GM10266 (cell line): ENCODE measurements around the gene SDHAF2.
"Not testable (repeated sequence)": the region's sequence is repeated elsewhere in the genome, so short reads cannot be mapped to it uniquely, and the experiment has no call there.

Source experiments
- DNase-seq: peaks from one replicate; pipeline ENCODE4 v3.0.0; 2012; ENCODE audit errors: extremely low spot score
- CTCF ChIP-seq: IDR thresholded peaks from 2 replicates; pipeline ENCODE4 v1.5.1; 2012; ENCODE audit warnings: mild to moderate bottlenecking, low read depth; ENCODE audit not compliant: control insufficient read depth, insufficient read depth; ENCODE audit errors: missing control alignments

The SDHAF2 gene

GRCh38 chr11:61477126-61477525 is 47.2 kb downstream of the SDHAF2 start:
- no peak for TF ChIP-seq CTCF
- DNase-seq, result no peak

- peak; percentile 92 for TF ChIP-seq CTCF
- peak; percentile 73 for DNase-seq
Observed at GRCh38 chr11:61477727-61478148, 47.8 kb downstream of the SDHAF2 start.

- not testable (repeated sequence) for DNase-seq
Observed at GRCh38 chr11:61479360-61480058, 49.6 kb downstream of the SDHAF2 start.

- DNase-seq, result no peak
- TF ChIP-seq CTCF, result no peak
Observed at GRCh38 chr11:61480261-61480993, 50.5 kb downstream of the SDHAF2 start.

GRCh38 chr11:61480994-61481335 is 51.0 kb downstream of the SDHAF2 start:
- no peak for TF ChIP-seq CTCF
- no peak for DNase-seq

- no peak for TF ChIP-seq CTCF
- no peak for DNase-seq
Observed at GRCh38 chr11:61481806-61482205, 51.9 kb downstream of the SDHAF2 start.

GRCh38 chr11:61482513-61482912 is 52.6 kb downstream of the SDHAF2 start:
- DNase-seq, result no peak
- peak; percentile 61 for TF ChIP-seq CTCF
